ENCODE data around the gene UNC13A. TPM values are rescaled to one million over a fixed set of nuclear protein-coding genes. Genes with fewer than 3 reads are reported as not detected.

Gene UNC13A
- polyA plus RNA-seq, 1 experiment = 2.2 TPM

DNA sequence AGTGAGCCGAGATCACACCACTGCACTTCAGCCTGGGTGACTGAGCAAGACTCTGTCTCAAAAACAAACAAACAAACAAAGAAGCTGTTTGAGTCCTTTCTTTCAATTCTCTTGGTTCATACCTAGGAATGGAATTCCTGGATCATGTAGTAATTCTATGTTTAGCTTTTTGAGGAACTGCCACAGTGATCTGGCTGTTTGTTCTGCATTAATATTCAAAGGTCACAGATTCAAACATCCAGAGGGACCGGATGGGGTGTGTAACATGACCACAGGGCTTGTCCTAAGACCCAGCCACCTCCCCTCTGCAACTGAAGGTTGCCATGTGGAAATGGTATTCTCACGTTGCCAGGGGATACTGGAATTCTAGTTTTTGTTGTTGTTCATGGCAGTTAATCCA, 122.5 kb downstream of the UNC13A start:
- no peak for DNase-seq (ENCODE audit: low read depth)
- H3K4me3 ChIP-seq (ENCODE audit: low read depth, low read length) = no peak overlapping the region
- POLR2A ChIA-PET = no interaction called here
- CTCF ChIA-PET = interaction anchor here (1.5 to 2.1 kb wide), 2 partner anchors 8 to 9 kb away, joined by 7 to 8 read pairs; no protein-coding TSS in a partner anchor
- peaks cover 21% of the 10 kb centered on the region for H3K36me3 ChIP-seq (ENCODE audit: control insufficient read depth, insufficient read depth, low read length)
- TF ChIP-seq, protein P1, sequence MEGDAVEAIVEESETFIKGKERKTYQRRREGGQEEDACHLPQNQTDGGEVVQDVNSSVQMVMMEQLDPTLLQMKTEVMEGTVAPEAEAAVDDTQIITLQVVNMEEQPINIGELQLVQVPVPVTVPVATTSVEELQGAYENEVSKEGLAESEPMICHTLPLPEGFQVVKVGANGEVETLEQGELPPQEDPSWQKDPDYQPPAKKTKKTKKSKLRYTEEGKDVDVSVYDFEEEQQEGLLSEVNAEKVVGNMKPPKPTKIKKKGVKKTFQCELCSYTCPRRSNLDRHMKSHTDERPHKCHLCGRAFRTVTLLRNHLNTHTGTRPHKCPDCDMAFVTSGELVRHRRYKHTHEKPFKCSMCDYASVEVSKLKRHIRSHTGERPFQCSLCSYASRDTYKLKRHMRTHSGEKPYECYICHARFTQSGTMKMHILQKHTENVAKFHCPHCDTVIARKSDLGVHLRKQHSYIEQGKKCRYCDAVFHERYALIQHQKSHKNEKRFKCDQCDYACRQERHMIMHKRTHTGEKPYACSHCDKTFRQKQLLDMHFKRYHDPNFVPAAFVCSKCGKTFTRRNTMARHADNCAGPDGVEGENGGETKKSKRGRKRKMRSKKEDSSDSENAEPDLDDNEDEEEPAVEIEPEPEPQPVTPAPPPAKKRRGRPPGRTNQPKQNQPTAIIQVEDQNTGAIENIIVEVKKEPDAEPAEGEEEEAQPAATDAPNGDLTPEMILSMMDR (IDR thresholded peaks at IDR 0.05; ENCODE audit: insufficient read depth, low read depth, low read length) = no peak
- H3K27me3 ChIP-seq (ENCODE audit: control insufficient read depth, insufficient read depth, low read length) = no peaks in the 10 kb centered on the region

DNA sequence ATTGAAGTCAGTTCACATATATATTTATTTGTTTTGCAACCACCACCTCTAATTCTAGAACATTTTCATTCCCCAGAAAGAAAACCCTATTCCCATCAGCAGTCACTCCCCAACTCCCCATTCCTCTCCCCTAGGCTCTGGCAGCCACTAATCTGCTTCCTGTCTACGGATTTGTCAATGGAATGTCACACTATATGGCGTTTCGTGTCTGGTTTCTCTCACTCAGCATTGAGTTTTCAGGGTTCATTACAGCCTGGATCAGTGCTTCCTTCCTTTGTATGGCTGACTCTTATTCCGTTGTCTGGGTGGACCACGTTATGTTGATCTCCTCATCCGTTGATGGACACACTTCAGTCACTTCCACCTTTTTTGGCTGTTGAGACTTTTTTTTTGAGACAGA, 123.4 kb downstream of the UNC13A start:
- TF ChIP-seq, protein P1 (IDR thresholded peaks at IDR 0.05; ENCODE audit: insufficient read depth, low read depth, low read length) = no peak
- H3K4me3 ChIP-seq (ENCODE audit: low read depth, low read length) = no peak overlapping the region
- DNase-seq (ENCODE audit: low read depth) = no peak
- CTCF ChIA-PET = interaction anchor here (1.5 kb wide), 1 partner anchor 9 kb away, joined by 7 read pairs; no protein-coding TSS in a partner anchor
- no peaks in the 10 kb centered on the region for H3K27me3 ChIP-seq (ENCODE audit: control insufficient read depth, insufficient read depth, low read length)
- H3K36me3 ChIP-seq (ENCODE audit: control insufficient read depth, insufficient read depth, low read length) = peaks cover 27% of the 10 kb centered on the region
- POLR2A ChIA-PET = no interaction called here

DNA sequence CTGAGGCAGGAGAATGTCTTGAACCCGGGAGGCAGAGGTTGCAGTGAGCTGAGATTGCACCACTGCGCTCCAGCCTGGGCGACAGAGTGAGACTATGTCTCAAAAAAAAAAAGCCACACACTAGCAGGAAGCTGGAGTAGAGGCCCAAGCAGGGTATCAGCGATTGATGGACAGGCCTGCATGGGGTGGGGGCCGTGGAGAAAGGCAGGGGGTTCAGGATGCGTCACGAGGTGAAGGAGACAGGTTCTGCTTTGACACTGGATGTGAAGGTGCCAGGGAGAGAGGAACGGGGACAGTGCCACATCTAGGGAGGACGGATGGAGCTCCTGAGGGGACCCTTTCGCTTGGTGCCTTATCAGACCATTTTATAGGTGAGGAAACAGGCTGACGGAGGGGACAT, 125.6 kb downstream of the UNC13A start:
- POLR2A ChIA-PET = no interaction called here
- no peaks in the 10 kb centered on the region for H3K27me3 ChIP-seq (ENCODE audit: control insufficient read depth, insufficient read depth, low read length)
- DNase-seq (ENCODE audit: low read depth) = no peak
- TF ChIP-seq, protein P1 (IDR thresholded peaks at IDR 0.05; ENCODE audit: insufficient read depth, low read depth, low read length) = no peak
- no peak overlapping the region for H3K4me3 ChIP-seq (ENCODE audit: low read depth, low read length)
- CTCF ChIA-PET = interaction anchor here (1.1 to 2.3 kb wide), 3 partner anchors 9 to 66 kb away, joined by 3 to 14 read pairs (median 4); no protein-coding TSS in a partner anchor
- H3K36me3 ChIP-seq (ENCODE audit: control insufficient read depth, insufficient read depth, low read length) = peaks cover 23% of the 10 kb centered on the region

DNA sequence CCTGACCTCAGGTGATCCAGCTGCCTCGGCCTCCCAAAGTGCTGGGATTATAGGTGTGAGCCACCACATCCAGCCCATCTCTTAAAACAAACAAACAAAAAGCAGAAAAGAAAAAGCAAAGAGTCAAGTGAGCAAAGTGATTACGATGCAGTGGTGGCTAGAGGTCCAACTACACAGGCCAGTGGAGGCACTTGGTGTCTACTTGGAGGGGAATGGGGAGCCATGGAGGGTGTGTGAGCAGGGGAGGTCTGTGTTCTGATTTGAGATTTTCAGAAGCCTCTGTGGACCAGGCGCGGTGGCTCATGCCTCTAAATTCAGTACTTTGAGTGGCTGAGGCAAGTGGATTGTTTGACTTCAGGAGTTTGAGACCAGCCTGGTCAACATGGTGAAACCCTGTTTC, 126.1 kb downstream of the UNC13A start:
- TF ChIP-seq, protein P1 (IDR thresholded peaks at IDR 0.05; ENCODE audit: insufficient read depth, low read depth, low read length) = no peak
- H3K4me3 ChIP-seq (ENCODE audit: low read depth, low read length) = no peak overlapping the region
- ChIA-PET POLR2A (no interaction called here), CTCF (interaction anchor here (1.1 to 2.3 kb wide), 3 partner anchors 10 to 66 kb away, joined by 3 to 14 read pairs (median 4); no protein-coding TSS in a partner anchor)
- no peaks in the 10 kb centered on the region for H3K27me3 ChIP-seq (ENCODE audit: control insufficient read depth, insufficient read depth, low read length)
- DNase-seq (ENCODE audit: low read depth) = no peak
- H3K36me3 ChIP-seq (ENCODE audit: control insufficient read depth, insufficient read depth, low read length) = peaks cover 19% of the 10 kb centered on the region

DNA sequence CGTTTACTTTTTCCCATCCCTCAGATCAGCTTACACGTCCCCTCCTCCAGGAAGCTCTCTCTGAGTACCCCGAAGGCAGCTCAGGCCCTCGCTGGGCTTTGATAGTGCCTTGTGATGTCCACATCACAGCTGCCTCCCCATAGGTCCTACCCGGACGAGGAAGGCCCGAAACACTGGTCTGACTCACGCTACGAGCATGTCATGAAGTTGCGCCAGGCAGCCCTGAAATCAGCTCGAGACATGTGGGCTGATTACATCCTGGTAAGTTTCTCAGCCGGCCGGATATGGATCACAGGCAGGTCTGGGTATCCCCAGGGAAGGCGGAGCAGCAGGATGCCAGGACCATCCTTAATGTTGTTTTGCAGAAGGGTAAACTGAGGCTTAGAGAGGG, 128.0 kb downstream of the UNC13A start:
- Histone ChIP-seq H3K27me3 (ENCODE audit: control insufficient read depth, insufficient read depth, low read length) (no peaks in the 10 kb centered on the region), H3K4me3 (ENCODE audit: low read depth, low read length) (no peak overlapping the region), H3K36me3 (ENCODE audit: control insufficient read depth, insufficient read depth, low read length) (peaks cover 18% of the 10 kb centered on the region)
- POLR2A ChIA-PET = no interaction called here
- peak; percentile 44 for DNase-seq (ENCODE audit: low read depth)
- TF ChIP-seq, protein P1 (IDR thresholded peaks at IDR 0.05; ENCODE audit: insufficient read depth, low read depth, low read length) = no peak
- CTCF ChIA-PET = interaction anchor here (1.1 to 2.0 kb wide), 3 partner anchors 13 to 224 kb away, joined by 3 to 13 read pairs (median 4); no protein-coding TSS in a partner anchor
